GM18907 (cell line): ENCODE measurements around the gene PDE8B.

Experiments
- ATAC-seq: cut with Tn5 transposase; IDR thresholded peaks from one replicate; pipeline ENCODE4 v1.9.1; 2021; ENCODE audit warnings: mild to moderate bottlenecking, moderate library complexity; ENCODE audit not compliant: unreplicated experiment

Gene PDE8B

GRCh38 chr5:77229887-77230286 lies 19.4 kb downstream of the PDE8B start:
- ATAC-seq = no peak

- no peak for ATAC-seq
Measured at GRCh38 chr5:77230727-77231470, 20.4 kb downstream of the PDE8B start.

- no peak for ATAC-seq
Measured at GRCh38 chr5:77231471-77232138, 21.1 kb downstream of the PDE8B start.

- ATAC-seq = no peak
Measured at GRCh38 chr5:77232574-77233358, 22.3 kb downstream of the PDE8B start.

- ATAC-seq = no peak
Measured at GRCh38 chr5:77235846-77236721, 25.6 kb downstream of the PDE8B start.

DNA sequence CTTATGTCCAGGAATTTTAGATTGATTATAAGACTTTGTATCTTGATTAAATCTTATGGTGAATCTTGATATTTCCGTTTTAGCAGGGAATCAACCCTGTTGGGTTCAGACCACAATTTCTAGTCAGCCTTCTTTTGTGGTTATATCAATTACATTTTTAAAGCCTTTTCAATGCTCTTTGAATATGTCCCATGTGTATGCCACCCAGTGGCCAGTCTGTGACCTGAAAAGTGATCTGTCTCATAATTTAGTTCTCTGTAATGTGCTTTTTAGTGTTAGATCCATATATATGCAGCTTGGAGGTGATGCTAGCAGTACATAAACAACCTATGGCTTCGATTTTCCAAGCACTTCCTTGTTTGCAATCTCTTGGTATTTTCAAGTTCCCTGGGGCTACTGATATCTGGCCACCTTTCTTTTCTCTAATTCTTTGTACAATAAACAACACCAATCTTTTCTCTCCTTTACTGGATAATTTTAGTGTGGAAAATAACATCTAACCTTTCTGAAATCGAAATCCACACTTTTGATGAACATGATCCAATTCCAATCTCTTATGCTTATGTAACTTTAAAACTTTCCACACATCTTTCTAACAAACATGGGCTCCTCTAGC lies 28.8 kb downstream of the PDE8B start:
- no peak for ATAC-seq

GRCh38 chr5:77241444-77241843 lies 31.0 kb downstream of the PDE8B start:
- ATAC-seq = no peak

- ATAC-seq = no peak
Measured at GRCh38 chr5:77249475-77249874, 39.0 kb downstream of the PDE8B start.

GRCh38 chr5:77250021-77250420 lies 39.5 kb downstream of the PDE8B start:
- no peak for ATAC-seq

DNA sequence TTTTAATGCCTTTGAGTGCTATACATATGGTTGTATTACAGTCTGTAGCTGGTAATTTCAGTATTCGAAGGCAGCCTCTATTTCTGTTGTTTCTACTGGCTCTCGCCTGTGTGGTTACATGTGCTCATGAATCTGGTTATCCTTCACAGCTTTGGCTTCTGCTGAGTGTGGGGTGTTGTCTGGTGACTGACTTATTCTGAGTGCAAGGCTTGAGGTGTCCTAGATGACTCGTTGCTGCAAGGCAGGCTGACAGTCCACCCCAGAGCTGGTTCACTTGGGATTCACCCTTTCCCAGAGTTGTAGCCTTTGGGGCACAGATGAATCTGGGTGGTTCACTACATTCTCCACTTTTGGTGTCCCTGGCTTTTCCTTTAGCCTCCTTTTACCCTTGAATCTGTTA lies 41.4 kb downstream of the PDE8B start:
- ATAC-seq = no peak

DNA sequence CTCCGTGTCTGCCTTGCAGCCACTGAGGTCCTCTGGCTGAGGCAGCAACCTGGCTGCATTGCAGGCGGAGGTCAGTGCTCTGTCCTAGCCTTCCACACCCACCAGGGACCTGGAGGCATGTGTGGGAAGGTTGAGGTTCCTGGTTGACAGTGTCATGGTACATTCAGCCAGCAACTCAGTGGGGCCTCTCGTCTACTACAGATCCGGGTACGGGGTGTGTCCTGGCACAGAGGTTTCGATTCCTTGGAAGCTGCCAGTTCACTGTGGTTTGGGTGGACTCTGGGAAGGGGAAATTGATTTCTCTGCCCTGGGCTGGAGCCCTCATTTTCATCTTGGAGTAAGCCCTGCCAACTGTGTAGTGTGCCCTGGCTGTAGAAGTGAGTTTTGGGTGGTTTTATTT lies 45.1 kb downstream of the PDE8B start:
- no peak for ATAC-seq

- no peak for ATAC-seq
Measured at GRCh38 chr5:77256406-77256805, 45.9 kb downstream of the PDE8B start.

DNA sequence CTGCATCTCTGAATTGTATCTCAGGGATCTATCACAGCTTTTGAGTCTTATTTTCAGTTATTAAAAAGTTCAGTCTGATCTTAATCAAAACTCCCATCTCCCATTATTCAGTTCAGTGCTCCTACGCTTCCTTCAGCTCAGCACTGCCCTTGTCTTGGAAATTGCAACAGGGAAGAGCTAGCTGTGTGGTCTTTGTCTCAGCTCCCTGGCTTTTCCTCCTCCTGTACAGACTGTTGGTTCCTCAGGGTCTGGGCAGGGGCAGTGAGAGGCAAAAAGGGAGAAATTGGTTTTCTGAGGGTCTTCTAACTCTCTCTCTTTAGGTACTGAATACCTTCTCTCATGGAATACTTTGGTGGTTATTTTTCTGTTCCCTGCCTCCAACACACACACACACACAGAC lies 48.2 kb downstream of the PDE8B start:
- ATAC-seq = no peak

DNA sequence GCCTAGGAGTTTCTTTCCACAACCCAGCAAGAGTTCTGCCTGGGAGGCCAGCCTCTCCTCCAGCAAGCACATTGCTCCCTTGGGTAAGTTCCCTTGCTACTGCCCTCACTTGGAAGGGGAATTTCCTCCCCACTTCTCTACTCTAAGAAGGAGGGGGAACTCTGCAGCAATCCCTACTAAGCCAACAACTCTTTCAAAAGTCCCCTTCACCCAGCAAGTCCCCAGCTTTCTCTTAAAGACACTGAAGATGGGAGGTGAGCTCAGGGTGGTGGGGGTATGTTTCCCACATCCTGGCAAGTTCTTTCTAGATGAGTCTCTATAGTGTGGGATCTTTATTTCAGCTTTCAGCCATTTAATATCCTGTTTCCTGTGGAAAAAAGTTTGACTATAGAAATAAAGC lies 49.0 kb downstream of the PDE8B start:
- ATAC-seq = peak; percentile 49

DNA sequence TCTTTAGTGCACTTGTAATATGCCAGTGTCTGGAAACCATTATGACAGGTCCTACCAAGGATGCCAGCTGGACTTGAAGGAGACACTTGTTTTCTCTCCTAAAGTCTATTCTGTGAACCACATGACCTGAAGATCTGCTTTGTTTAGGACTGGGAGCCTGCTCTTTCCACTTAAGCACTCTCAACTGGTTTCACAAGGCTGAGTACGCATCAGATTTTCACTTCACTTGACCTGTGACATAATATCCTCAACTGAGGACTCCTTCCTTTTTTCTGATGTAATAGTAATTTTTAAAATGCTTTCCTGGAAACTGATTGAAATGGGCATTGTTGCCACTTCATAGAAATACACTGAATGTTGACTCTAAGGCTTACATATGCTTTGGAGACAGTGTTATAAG lies 52.2 kb downstream of the PDE8B start:
- no peak for ATAC-seq

- ATAC-seq = no peak
Measured at GRCh38 chr5:77266291-77266690, 55.8 kb downstream of the PDE8B start.

DNA sequence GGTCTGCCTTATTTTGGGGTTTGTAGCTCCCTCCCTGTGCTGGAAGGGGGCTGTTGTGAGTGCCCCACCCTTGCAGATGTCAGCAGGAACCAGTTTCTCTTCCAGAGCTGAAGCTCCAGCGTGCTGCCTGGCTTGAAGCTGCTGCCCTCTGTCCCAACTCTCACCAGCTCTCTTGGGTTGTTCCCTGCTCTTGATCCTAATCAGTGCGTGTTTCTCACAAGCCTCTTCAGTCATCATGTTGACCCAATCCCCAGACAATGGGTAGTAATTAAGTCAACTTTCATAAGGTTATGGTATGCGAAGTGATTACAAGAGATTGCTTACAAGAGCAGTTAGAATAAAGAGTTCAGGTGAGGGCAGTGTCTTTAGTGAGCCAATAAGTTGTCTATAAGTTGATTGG lies 57.0 kb downstream of the PDE8B start:
- ATAC-seq = no peak

DNA sequence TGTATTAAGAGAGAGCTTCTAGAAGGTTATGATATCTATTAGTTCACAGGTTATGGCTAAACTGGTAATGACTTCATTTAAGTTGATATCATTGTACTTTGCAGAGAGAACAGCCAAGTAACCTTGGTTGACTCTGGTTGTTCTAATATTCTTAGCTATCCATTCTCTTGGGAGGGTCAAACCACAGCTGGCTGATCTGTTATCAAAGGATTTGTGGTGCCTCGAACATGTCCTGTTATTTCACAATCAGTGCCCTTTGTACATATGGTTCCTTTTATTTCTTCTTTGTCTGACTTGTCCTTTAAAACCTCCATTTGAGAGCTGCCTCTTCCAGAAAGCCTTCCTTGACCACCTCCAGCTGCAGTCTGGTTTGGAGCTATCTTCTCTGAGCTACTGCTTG lies 61.7 kb downstream of the PDE8B start:
- no peak for ATAC-seq

GRCh38 chr5:77277759-77278158 lies 67.3 kb downstream of the PDE8B start:
- ATAC-seq = no peak

DNA sequence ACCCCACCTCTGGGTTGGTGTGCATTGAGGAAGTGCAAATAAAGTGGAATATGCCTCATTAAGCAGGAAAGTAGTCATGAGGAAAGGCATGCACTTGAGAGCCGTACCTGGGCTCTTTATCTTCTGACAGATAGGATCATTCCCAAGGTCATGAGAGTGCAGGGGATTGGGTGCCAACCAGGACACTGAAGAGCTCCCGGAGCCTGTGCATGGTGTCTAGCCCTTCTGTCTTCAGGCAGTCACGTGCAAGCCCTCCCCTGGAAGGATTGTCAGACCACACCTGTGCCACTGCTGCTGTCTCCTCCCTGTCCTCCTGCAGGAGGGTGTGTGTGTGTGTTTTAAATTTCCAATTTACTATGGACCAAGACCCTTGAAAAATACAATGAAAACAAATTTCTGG lies 69.6 kb downstream of the PDE8B start:
- no peak for ATAC-seq

GRCh38 chr5:77281969-77282336 lies 71.5 kb downstream of the PDE8B start:
- no peak for ATAC-seq
